Neural cell (in vitro differentiated cells): Measurements from ENCODE around the gene SMPDL3A. TPM values are rescaled to one million over a fixed set of nuclear protein-coding genes. Genes with fewer than 3 reads are reported as not detected.

Source experiments
- H2AFZ ChIP-seq: fragments of 200-600, 300-800 bp; sonication (generic), shearing (Covaris generic); 2 replicates; pipeline ENCODE4 v1.6.0; 2014; ENCODE audit warnings: low read depth, mild to moderate bottlenecking, antibody characterized with exemption, low read length, moderate library complexity
- H3F3A ChIP-seq: fragments of 200-600 bp; shearing (Covaris generic); 2 replicates; pipeline ENCODE4 v1.6.1; 2016; ENCODE audit warnings: mild to moderate bottlenecking, moderate library complexity, mixed read lengths, antibody characterized with exemption, low read length; ENCODE audit not compliant: insufficient read depth, poor library complexity, severe bottlenecking
- H3K27ac ChIP-seq: fragments of 200-600, 300-800 bp; sonication (generic), shearing (Covaris generic); 2 replicates; pipeline ENCODE4 v1.5.1; 2014; ENCODE audit warnings: mild to moderate bottlenecking, low read length, moderate library complexity
- H3K27me3 ChIP-seq: fragments of 300-800, 200-600 bp; sonication (generic), shearing (Covaris generic); 2 replicates; pipeline ENCODE4 v1.6.0; 2014; ENCODE audit warnings: mild to moderate bottlenecking, low read depth, low read length, moderate library complexity; ENCODE audit not compliant: insufficient read depth
- H3K36me3 ChIP-seq: fragments of 300-800, 200-600 bp; sonication (generic), shearing (Covaris generic); 2 replicates; pipeline ENCODE4 v1.5.1; 2014; ENCODE audit warnings: mild to moderate bottlenecking, antibody characterized with exemption, low read length, moderate library complexity; ENCODE audit not compliant: insufficient read depth
- H3K4me2 ChIP-seq: fragments of 300-800, 200-600 bp; sonication (generic), shearing (Covaris generic); 2 replicates; pipeline ENCODE4 v1.6.0; 2014; ENCODE audit warnings: mild to moderate bottlenecking, low read length
- H3K4me3 ChIP-seq: fragments of 300-800, 200-600 bp; sonication (generic), shearing (Covaris generic); 2 replicates; pipeline ENCODE4 v1.5.1; 2014; ENCODE audit warnings: mild to moderate bottlenecking, low read length, moderate library complexity
- H3K79me2 ChIP-seq: fragments of 200-600 bp; shearing (Covaris generic); replicated peaks from 2 replicates; pipeline ENCODE4 v1.6.0; 2014; ENCODE audit warnings: mild to moderate bottlenecking, low read length, moderate library complexity; ENCODE audit not compliant: insufficient read depth
- H3K9ac ChIP-seq: fragments of 300-800, 200-600 bp; sonication (generic), shearing (Covaris generic); 2 replicates; pipeline ENCODE4 v1.6.1; 2016; ENCODE audit warnings: mild to moderate bottlenecking, low read length, mixed read lengths
- H3K9me2 ChIP-seq: fragments of 200-600 bp; shearing (Covaris generic); 2 replicates; pipeline ENCODE4 v1.6.1; 2016; ENCODE audit warnings: mild to moderate bottlenecking, low read length, mixed read lengths; ENCODE audit not compliant: insufficient read depth
- H3K9me3 ChIP-seq: fragments of 200-600, 300-800 bp; sonication (generic), shearing (Covaris generic); 2 replicates; pipeline ENCODE4 v1.6.1; 2016; ENCODE audit warnings: mild to moderate bottlenecking, mixed run types, low read length, moderate library complexity, mixed read lengths
- H4K20me1 ChIP-seq: fragments of 200-600 bp; shearing (Covaris generic); 2 replicates; pipeline ENCODE4 v1.6.1; 2016; ENCODE audit warnings: mild to moderate bottlenecking, mixed run types; ENCODE audit not compliant: insufficient read depth
- CTCF ChIP-seq: fragments of 450-650 bp; IDR thresholded peaks from 2 replicates; pipeline ENCODE4 v1.5.1; 2014; ENCODE audit warnings: antibody characterized with exemption, mild to moderate bottlenecking, moderate library complexity; ENCODE audit not compliant: poor library complexity, severe bottlenecking
- EP300 ChIP-seq: fragments of 450-650 bp; conservative IDR thresholded peaks from 2 replicates; pipeline ENCODE4 v1.6.1; 2014; ENCODE audit warnings: antibody characterized with exemption, mild to moderate bottlenecking, moderate library complexity; ENCODE audit not compliant: poor library complexity, severe bottlenecking
- EZH2 ChIP-seq: fragments of 200-600, 300-800 bp; shearing (Covaris generic), sonication (generic); IDR thresholded peaks from 2 replicates; pipeline ENCODE4 v1.6.1; 2014; ENCODE audit warnings: antibody characterized with exemption, low read length, borderline replicate concordance, mild to moderate bottlenecking; ENCODE audit not compliant: insufficient read depth, poor library complexity, severe bottlenecking
- MXI1 ChIP-seq: fragments of 450-650 bp; conservative IDR thresholded peaks from 2 replicates; pipeline ENCODE4 v1.6.1; 2014; ENCODE audit warnings: antibody characterized with exemption, mild to moderate bottlenecking; ENCODE audit not compliant: poor library complexity, severe bottlenecking
- POLR2AphosphoS5 ChIP-seq: IDR thresholded peaks from 2 replicates; pipeline ENCODE4 v1.6.1; 2012
- RAD21 ChIP-seq: fragments of 450-650 bp; conservative IDR thresholded peaks from 2 replicates; pipeline ENCODE4 v1.6.1; 2014; ENCODE audit warnings: antibody characterized with exemption, mild to moderate bottlenecking, moderate library complexity
- REST ChIP-seq: IDR thresholded peaks from 2 replicates; pipeline ENCODE4 v1.6.1; 2012; ENCODE audit warnings: borderline replicate concordance
- SMC3 ChIP-seq: fragments of 450-650 bp; conservative IDR thresholded peaks from 2 replicates; pipeline ENCODE4 v1.6.1; 2014; ENCODE audit warnings: antibody characterized with exemption, mild to moderate bottlenecking, moderate library complexity; ENCODE audit not compliant: poor library complexity
- TAF1 ChIP-seq: IDR thresholded peaks from 2 replicates; pipeline ENCODE4 v1.6.1; 2012; ENCODE audit warnings: low read depth
- polyA plus RNA-seq: library from polyadenylated mRNA; depleted of rRNA; stranded (reverse); fragments of >200 nt; gene quantifications from 2 replicates; pipeline ENCODE4 v1.2.3, GENCODE V29; 2014

Gene SMPDL3A
- polyA plus RNA-seq, 1 donor from 2014 or later: 8.2 TPM

DNA sequence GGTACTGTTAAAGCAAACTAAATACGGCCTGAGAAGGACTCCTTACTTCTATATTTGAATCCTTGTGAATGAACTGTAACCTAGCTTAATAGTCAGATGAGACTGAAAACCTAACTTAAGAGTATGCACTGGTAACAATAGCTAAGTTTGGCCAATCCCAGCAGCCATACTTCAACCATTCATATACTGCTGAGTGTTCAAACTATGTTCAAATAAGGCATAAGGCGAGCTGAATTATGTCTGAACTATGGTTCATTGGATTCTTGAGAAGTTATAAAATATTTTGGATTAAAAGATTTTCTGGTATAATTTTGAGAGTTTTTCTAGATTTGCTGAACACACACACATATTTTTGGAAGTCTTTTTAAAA, 2.2 kb downstream of the SMPDL3A start:
- Histone ChIP-seq H3K9ac (no peak overlapping the region), H3K27ac (no peak overlapping the region), H3K9me2 (no peaks in the 10 kb centered on the region)

GRCh38 chr6:122792766-122793165, 3.7 kb downstream of the SMPDL3A start:
- Histone ChIP-seq H3K27ac (no peak overlapping the region), H2AFZ (no peak overlapping the region)

More for the DNA sequence above, 2.2 kb downstream of the SMPDL3A start:
- H3F3A ChIP-seq: no peaks in the 10 kb centered on the region
- peaks cover 3% of the 10 kb centered on the region for H3K79me2 ChIP-seq
- H3K36me3 ChIP-seq: no peaks in the 10 kb centered on the region
- H4K20me1 ChIP-seq: no peaks in the 10 kb centered on the region
- H3K9me3 ChIP-seq: no peaks in the 10 kb centered on the region
- no peak overlapping the region for H3K4me3 ChIP-seq
- TF ChIP-seq TAF1: no peak
- TF ChIP-seq MXI1: no peak
- TF ChIP-seq EZH2: no peak
- TF ChIP-seq SMC3: no peak
- TF ChIP-seq REST: no peak
- no peak for TF ChIP-seq EP300
- TF ChIP-seq CTCF: no peak
- no peak for TF ChIP-seq POLR2AphosphoS5
- TF ChIP-seq RAD21: no peak
- no peak overlapping the region for H3K4me2 ChIP-seq
- H3K27me3 ChIP-seq: no peaks in the 10 kb centered on the region
- no peak overlapping the region for H2AFZ ChIP-seq

More at GRCh38 chr6:122792766-122793165, 3.7 kb downstream of the SMPDL3A start:
- Histone ChIP-seq H3K9ac (no peak overlapping the region), H3K36me3 (no peaks in the 10 kb centered on the region), H4K20me1 (no peaks in the 10 kb centered on the region), H3K4me2 (no peak overlapping the region), H3K27me3 (no peaks in the 10 kb centered on the region), H3K9me3 (no peaks in the 10 kb centered on the region), H3F3A (no peaks in the 10 kb centered on the region), H3K4me3 (no peak overlapping the region), H3K79me2 (peaks cover 3% of the 10 kb centered on the region), H3K9me2 (no peaks in the 10 kb centered on the region)
- no peak for TF ChIP-seq EZH2
- no peak for TF ChIP-seq TAF1
- TF ChIP-seq SMC3: no peak
- no peak for TF ChIP-seq RAD21
- no peak for TF ChIP-seq POLR2AphosphoS5
- no peak for TF ChIP-seq MXI1
- TF ChIP-seq CTCF: no peak
- TF ChIP-seq EP300: no peak
